Stimulated activated CD4-positive, alpha-beta T cell treated with anti-CD3 and anti-CD28 coated beads, TNF-alpha, amount 100 ng/mL, for 48 hours (primary cell): Measurements from ENCODE around the gene PCDH1.

ENCODE experiments used
- DNase-seq, 3 donors: peaks; one replicate each; pipeline ENCODE4 v3.0.0-alpha.2; 2020; ENCODE audit warnings: low read depth in 3 of 3

The PCDH1 gene

GRCh38 chr5:141808857-141809256 lies 69.4 kb downstream of the PCDH1 start:
- DNase-seq, result no peak

- no peak for DNase-seq
Observed at GRCh38 chr5:141807732-141808131, 70.5 kb downstream of the PCDH1 start.

GRCh38 chr5:141807329-141807728 lies 70.9 kb downstream of the PCDH1 start:
- DNase-seq, result no peak

GRCh38 chr5:141806626-141807025 lies 71.6 kb downstream of the PCDH1 start:
- no peak for DNase-seq

- DNase-seq, result no peak
Observed at GRCh38 chr5:141805874-141806595, 72.2 kb downstream of the PCDH1 start.

- no peak for DNase-seq
Observed at GRCh38 chr5:141804475-141804874, 73.7 kb downstream of the PCDH1 start.
